HG03135 (cell line): Measurements from ENCODE around the gene PHRF1.
"Not testable (repeated sequence)": the region's sequence is repeated elsewhere in the genome, so short reads cannot be mapped to it uniquely, and the experiment has no call there.

Source experiments
- ATAC-seq: cut with Tn5 transposase; IDR thresholded peaks from one replicate; pipeline ENCODE4 v1.9.1; 2021; ENCODE audit warnings: mild to moderate bottlenecking, moderate library complexity; ENCODE audit not compliant: unreplicated experiment

PHRF1 gene

DNA sequence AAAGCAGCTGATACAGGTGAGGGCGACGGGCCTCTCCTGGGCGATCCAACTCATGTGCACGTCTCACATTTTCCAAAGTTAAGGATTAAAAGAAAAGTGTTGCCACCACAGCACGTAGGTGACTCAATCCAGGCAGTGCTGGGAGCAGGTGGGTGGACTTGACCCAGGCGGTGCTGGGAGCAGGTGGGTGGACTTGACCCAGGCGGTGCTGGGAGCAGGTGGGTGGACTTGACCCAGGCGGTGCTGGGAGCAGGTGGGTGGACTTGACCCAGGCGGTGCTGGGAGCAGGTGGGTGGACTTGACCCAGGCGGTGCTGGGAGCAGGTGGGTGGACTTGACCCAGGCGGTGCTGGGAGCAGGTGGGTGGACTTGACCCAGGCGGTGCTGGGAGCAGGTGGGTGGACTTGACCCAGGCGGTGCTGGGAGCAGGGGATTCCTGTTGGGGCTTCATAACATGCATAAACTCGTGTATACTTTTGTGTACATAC is 71.4 kb downstream of the PHRF1 start:
- not testable (repeated sequence) for ATAC-seq

DNA sequence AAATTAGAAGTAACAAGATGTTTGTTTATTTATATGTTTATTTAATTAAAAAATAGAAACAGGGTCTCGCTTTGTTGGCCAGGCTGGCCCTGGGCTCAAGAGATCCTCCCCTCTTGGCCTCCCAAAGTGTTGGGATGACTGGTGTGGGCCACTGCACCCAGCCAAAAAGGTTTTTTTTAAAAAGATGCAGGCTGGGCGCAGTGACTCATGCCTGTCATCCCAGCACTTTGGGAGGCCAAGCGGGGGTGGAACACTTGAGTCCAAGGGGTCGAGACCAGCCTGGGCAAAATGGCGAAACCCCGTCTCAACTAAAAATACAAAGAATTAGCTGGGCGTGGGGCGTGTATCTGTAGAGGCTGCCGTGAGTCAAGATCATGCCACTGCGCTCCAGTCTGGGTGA is 74.2 kb downstream of the PHRF1 start:
- no peak for ATAC-seq

DNA sequence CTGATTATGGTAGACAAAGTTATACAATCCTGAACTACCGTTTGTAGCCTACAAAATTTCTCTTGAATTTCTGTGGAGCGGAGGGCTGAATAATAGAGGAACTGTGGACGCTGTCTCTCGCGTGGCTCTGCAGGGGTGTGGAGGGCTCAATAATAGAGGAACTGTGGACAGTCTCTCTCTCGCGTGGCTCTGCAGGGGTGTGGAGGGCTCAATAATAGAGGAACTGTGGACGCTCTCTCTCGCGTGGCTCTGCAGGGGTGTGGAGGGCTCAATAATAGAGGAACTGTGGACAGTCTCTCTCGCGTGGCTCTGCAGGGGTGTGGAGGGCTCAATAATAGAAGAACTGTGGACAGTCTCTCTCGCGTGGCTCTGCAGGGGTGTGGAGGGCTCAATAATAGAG is 76.9 kb downstream of the PHRF1 start:
- ATAC-seq: not testable (repeated sequence)

DNA sequence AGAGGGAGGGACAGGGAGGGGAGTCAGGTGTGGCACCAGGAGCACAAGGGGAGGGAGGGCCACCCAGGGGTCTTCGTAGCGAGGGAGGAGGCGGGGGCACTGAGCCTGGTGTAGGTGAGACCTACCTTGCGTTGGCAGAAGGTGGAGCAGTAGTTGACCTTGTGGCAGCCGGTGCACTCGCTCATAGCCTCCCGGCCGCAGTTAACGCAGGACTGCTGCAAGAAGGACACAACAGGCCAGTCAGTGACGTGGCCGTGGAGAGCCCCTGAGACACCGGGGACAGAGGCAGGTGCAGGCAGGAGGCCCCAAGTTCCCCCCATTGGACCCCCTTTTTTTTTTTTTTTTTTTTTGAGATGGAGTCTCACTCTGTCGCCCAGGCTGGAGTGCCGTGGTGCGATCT is 77.6 kb downstream of the PHRF1 start:
- ATAC-seq: no peak

DNA sequence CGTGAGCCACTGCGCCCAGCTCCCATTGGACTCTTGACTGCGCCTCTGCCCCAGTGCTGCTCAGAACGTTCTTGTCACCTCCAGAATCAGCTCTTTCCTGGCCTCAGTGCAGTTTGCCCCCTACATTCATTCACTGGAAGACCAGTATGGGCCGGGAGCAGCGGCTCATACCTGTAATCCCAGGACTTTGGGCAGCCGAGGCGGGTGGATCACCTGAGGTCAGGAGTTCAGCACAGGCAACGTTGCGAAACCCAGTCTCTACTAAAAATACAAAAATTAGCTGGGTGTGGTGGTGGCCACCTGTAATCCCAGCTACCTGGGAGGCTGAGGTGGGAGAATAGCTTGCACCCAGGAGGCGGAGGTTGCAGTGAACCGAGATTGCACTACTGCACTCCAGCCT is 78.2 kb downstream of the PHRF1 start:
- ATAC-seq: not testable (repeated sequence)

DNA sequence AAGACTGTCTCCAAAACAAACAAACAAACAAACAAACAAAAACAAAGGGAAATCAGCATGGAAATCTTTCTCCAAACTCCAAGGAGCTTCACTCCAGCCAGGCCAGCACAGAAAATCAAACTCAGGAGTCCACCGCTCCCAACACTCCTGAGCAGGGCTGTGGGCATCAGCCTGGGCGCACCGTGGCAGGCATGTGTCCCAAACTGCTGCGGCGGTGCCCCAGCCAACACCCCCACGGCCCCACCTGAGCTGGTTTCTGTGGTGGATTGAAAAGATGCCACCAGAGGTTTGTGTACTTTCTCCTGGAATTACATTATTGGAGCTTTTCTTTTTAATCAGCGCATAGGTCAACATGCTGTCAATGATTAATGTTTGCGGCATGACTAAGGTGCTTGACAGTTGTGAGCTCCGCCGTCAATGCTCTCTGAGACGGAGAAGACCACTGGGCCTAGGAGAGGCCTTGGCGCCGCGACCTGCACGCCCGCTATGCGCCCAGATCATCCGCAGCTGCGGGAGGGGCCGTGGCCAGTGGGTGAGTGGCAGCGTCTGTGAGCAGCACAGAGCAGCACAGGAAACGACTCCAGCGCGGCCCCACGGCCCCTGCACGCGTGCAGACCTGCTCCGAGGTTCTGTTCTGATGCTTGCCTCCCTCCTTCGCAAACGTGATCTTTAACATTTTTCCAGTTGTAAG is 78.9 kb downstream of the PHRF1 start:
- ATAC-seq: no peak

DNA sequence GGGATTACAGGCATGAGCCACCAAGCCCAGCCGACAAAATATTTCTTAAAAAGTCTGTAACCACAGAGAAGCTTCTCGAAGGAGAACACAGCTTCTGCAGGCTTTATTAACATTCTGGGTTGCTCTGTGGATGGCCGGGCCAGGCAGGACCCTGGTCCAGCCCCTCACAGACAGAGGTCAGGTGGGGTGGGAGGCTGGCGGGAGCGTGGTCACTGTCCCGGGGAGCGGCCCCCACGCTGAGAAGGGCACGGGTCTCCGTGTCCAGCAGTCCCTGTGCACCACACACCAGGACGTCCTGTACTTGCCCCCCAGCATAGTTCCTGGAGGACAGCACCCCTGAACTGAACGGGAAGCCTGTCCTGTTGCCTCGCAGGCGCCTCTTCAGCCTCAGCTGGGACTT is 80.2 kb downstream of the PHRF1 start:
- ATAC-seq: no peak

DNA sequence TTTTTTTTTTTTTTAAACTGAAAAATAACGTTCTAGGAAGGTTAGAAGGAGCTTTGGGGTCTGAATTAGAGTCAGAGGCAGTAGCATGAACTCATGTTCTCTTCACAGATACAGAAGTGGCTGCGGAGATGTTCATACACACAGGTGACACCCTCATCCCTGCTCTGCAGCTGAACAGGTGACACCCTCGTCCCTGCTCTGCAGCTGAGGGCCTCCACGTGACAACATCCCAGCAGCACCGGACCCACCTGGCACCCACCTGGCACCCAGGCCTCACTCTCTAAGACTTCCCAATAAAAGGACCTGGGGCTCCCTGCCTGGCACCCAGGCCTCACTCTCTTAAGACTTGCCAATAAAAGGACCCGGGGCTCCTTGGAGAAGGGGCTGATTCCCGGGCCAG is 80.6 kb downstream of the PHRF1 start:
- no peak for ATAC-seq

DNA sequence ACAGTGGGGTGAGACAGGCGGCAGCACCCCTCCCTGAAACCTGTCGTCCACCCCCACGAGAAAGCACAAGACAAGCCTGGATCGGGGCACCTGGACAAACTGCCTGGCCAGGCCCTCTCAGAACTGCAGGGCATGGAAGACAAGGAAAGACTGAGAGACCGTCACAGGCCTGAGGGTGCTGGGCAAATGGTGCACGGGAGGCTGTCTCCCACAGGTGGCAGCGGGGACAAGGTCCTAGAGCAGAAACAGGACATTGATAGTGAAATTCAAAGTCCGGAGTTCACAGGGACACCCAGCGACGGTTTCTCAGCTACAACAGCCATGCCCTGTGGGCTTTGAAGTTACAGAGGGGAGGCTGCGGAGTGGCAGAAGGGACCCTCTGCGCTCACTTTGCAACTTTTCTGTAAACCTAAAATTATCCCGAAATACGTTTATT is 81.4 kb downstream of the PHRF1 start:
- ATAC-seq: no peak

DNA sequence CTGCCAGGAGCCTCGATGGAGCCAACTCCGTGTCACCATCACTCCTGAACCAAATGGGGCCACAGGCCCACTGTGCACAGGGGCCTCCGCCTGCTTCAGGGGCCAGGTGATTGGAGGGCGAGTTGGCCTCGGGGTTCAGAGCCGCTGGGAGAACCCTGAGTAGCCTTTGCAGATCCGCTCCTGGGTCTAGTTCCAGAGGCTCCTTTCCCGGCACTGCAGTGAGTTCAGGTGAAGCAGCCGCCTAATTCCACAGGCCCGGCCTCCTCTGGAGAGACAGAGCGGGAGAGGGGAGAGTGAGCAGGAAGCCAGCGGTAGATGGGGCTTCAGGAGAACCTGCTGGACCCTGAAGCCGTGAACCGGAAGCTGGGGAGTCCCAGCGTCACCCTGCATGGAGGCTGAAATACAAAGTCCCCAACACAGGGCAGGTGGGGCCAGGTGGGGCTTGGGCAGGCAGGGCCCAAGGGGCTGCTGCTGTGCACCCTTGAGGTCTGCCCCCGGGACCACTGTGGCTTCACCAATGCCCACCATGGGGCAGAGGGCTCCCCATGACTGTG is 83.3 kb downstream of the PHRF1 start:
- no peak for ATAC-seq

DNA sequence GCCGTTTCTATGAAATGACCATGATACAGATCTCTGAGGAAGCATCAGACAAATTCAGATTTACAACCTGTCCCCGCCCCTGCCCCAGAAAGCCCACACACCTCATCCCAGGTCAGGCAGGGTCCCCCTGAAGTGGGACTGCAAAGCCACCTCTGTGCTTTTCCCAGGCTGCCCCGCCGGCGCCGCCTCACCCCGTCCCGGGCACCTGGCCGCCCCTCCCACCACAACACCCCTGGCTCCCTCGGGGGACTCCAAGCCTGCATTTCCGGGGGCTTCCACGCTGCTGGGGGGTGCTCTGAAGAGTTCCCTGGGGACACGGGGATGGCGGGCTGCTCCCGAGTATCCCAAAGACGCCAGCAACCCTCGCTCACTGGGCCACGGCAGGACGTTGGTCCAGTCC is 84.0 kb downstream of the PHRF1 start:
- no peak for ATAC-seq

DNA sequence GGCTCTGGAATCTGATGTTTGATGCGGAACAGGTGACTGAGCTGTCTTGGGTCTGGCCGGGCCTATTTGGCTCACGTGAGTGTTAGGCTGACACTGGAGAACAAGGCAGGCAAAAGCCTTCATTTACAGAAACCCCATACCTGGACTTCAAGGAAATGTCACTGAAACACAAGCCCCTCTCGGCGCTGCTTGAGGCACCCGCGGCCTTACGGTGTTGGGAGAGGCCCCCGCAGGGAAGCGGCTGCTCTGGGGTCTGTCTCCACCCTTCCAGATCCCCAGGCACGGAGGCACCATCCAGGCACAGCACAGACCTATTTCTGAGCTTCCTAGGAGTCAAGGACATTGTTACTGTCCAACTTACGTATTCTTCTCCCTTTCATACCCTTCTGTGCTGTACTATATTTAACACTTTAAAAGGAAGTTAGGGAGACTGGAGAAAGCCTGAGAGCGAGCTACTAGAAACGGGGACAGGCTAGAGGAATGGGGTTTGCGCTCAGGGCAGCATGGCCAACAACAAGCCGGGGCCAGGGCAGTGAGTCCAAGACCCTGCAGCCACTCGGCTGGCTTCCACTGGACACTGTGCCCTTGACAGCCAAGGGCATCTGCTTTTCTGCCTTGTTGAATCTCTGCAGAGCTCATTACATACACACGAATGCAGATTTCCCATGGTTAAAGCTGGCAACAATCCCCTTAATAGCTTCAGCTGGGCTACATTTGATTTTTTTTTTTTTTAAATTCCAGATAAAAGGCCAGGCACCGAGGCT is 84.6 kb downstream of the PHRF1 start:
- ATAC-seq: no peak
